ENCODE results near the gene MAML2.

The MAML2 gene

GRCh38 chr11:96114178-96115064, 228.6 kb downstream of the MAML2 start:
- no peak for DNase-seq

GRCh38 chr11:96113193-96113681, 229.8 kb downstream of the MAML2 start:
- no peak for DNase-seq

GRCh38 chr11:96112192-96113128, 230.5 kb downstream of the MAML2 start:
- DNase-seq: no peak

GRCh38 chr11:96111308-96111707, 231.7 kb downstream of the MAML2 start:
- no peak for DNase-seq

- no peak for DNase-seq
Observed at GRCh38 chr11:96110302-96110701, 232.7 kb downstream of the MAML2 start.

- no peak for DNase-seq
Observed at GRCh38 chr11:96109331-96110030, 233.5 kb downstream of the MAML2 start.

GRCh38 chr11:96107143-96107824, 235.7 kb downstream of the MAML2 start:
- no peak for DNase-seq

- DNase-seq: no peak
Observed at GRCh38 chr11:96106645-96107044, 236.3 kb downstream of the MAML2 start.

GRCh38 chr11:96105944-96106343, 237.1 kb downstream of the MAML2 start:
- no peak for DNase-seq

GRCh38 chr11:96105197-96105895, 237.6 kb downstream of the MAML2 start:
- no peak for DNase-seq

- DNase-seq: no peak
Observed at GRCh38 chr11:96104496-96104895, 238.5 kb downstream of the MAML2 start.

- no peak for DNase-seq
Observed at GRCh38 chr11:96103721-96104120, 239.3 kb downstream of the MAML2 start.

GRCh38 chr11:96103102-96103501, 239.9 kb downstream of the MAML2 start:
- no peak for DNase-seq

GRCh38 chr11:96102664-96103078, 240.3 kb downstream of the MAML2 start:
- DNase-seq: no peak

- DNase-seq: no peak
Observed at GRCh38 chr11:96101146-96101545, 241.8 kb downstream of the MAML2 start.

- no peak for DNase-seq
Observed at GRCh38 chr11:96098511-96099241, 244.3 kb downstream of the MAML2 start.

GRCh38 chr11:96097844-96098421, 245.1 kb downstream of the MAML2 start:
- no peak for DNase-seq

- no peak for DNase-seq
Observed at GRCh38 chr11:96096360-96096759, 246.6 kb downstream of the MAML2 start.

- no peak for DNase-seq
Observed at GRCh38 chr11:96095884-96096303, 247.1 kb downstream of the MAML2 start.

- DNase-seq: no peak
Observed at GRCh38 chr11:96094156-96094555, 248.8 kb downstream of the MAML2 start.

Measured in NCI-H1436 (cell line).